WERI-Rb-1 (cell line): Measurements from ENCODE around the gene SLC6A3.
A peak's percentile ranks its signal among the peaks of the same experiment; 100 is the strongest.

Experiments
- DNase-seq: peaks from one replicate; pipeline ENCODE4 v3.0.0-alpha.2; 2020
- H3K27ac ChIP-seq: fragments of 250-450 bp; sonication (Bioruptor Pico); 2 replicates; pipeline ENCODE4 v1.5.1; 2020; ENCODE audit warnings: mild to moderate bottlenecking, moderate library complexity
- H3K27me3 ChIP-seq: fragments of 250-450 bp; sonication (Bioruptor Pico); 2 replicates; pipeline ENCODE4 v1.5.1; 2021; ENCODE audit warnings: mild to moderate bottlenecking, low read depth, moderate library complexity; ENCODE audit not compliant: insufficient read depth, severe bottlenecking
- H3K36me3 ChIP-seq: fragments of 250-450 bp; sonication (Bioruptor Pico); 2 replicates; pipeline ENCODE4 v1.5.1; 2020; ENCODE audit warnings: mild to moderate bottlenecking, moderate library complexity
- H3K4me3 ChIP-seq: 2 replicates; pipeline ENCODE4 v1.5.1; 2011; ENCODE audit warnings: low read depth, mild to moderate bottlenecking, control low read depth, low read length
- H3K9me3 ChIP-seq: fragments of 250-450 bp; sonication (Bioruptor Pico); 2 replicates; pipeline ENCODE4 v1.5.1; 2021; ENCODE audit warnings: mild to moderate bottlenecking, moderate library complexity; ENCODE audit not compliant: severe bottlenecking
- TF ChIP-seq, protein P1 (sequence below): IDR thresholded peaks from 2 replicates; pipeline ENCODE4 v1.5.1; 2011; ENCODE audit warnings: low read depth, mild to moderate bottlenecking, control low read depth, inconsistent platforms, low read length

Gene SLC6A3

DNA sequence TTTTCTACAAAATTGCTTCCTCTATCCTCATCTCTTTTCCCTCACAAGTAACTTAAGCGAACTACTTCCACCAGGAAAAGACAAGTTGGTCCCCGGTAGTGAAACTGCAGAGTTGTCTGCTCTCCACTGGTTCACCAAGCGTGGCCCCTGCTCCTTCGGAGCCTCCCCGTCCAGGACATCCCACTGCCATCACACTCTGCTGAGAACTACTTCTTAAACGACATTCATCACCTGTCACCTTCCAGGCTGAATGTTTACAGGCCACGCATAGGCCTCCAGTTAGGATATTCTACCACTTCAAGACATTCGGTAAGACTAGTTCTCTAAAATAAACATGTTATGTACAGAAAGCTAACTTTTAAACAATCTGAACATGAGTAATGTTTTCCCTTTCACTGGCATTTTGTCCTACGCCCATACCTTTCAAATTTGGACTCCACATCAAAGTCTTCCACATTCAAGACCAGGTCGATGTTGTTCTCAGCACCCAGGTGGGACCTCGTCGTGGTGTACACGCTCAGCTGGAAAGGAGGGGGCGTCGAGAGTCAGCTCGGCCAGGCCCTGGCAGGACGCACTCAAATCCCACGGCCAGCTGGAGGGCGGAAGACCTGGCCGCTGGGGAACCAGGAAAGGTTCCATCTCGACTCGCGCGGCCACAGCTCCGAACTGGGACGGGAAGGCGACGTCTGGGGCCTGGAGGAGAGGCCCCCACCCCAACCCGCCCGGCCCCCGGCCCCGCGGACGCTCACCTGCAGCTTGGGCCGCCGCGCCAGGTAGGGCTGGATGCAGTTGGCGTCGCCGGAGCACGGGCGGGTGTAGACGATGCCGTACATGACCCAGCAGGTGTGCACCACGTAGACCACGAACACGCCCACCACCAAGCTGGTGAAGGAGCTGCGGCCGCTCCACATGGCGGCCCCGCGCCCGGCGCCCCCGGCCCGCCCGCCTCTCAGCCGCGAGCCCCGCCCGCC is 101.0 kb downstream of the SLC6A3 start:
- H3K36me3 ChIP-seq: peaks cover 46% of the 10 kb centered on the region
- peak overlapping the region; percentile 89 for H3K27ac ChIP-seq
- peak; percentile 44 for DNase-seq
- H3K4me3 ChIP-seq: peak overlapping the region; percentile 87
- TF ChIP-seq, protein P1, sequence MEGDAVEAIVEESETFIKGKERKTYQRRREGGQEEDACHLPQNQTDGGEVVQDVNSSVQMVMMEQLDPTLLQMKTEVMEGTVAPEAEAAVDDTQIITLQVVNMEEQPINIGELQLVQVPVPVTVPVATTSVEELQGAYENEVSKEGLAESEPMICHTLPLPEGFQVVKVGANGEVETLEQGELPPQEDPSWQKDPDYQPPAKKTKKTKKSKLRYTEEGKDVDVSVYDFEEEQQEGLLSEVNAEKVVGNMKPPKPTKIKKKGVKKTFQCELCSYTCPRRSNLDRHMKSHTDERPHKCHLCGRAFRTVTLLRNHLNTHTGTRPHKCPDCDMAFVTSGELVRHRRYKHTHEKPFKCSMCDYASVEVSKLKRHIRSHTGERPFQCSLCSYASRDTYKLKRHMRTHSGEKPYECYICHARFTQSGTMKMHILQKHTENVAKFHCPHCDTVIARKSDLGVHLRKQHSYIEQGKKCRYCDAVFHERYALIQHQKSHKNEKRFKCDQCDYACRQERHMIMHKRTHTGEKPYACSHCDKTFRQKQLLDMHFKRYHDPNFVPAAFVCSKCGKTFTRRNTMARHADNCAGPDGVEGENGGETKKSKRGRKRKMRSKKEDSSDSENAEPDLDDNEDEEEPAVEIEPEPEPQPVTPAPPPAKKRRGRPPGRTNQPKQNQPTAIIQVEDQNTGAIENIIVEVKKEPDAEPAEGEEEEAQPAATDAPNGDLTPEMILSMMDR: 0 out of 2 replicates have a peak, but pooled peaks have one; percentile 1
- H3K9me3 ChIP-seq: no peaks in the 10 kb centered on the region
- H3K27me3 ChIP-seq: no peaks in the 10 kb centered on the region

GRCh38 chr5:1343315-1343751 is 101.9 kb downstream of the SLC6A3 start:
- peak overlapping the region; percentile 87 for H3K4me3 ChIP-seq
- H3K36me3 ChIP-seq: peaks cover 51% of the 10 kb centered on the region
- H3K27ac ChIP-seq: peak overlapping the region; percentile 89
- no peak for DNase-seq
- TF ChIP-seq, protein P1: no peak
- no peaks in the 10 kb centered on the region for H3K27me3 ChIP-seq
- no peaks in the 10 kb centered on the region for H3K9me3 ChIP-seq
